Measurements from ENCODE around the gene PLPP3.

Gene PLPP3

DNA sequence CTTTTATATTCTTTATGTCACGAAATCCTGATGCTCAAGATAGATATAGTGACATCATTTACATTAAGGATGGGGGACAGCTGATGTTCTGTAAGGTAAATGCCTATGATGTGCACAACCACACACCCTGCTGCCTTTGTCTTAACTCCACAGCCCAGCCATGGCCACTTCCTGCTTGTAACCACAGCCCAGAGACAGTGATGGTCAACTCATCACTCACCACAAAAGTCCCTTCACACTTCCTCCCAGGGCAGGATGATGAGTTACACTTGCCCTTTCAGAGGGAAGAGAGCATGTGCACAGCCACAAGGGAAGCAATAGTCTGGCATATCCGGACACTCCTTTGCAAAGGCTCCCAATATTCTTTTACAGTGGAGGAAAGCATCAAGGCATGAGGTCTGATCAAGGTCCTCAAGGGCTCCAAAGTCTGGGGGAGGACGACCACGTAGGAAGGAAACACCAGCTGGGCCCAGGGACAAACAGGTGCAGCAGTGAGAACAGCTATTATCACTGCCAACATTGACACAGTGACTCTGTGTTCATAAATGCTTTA lies 53.8 kb downstream of the PLPP3 start:
- no peak overlapping the region for H3K9ac ChIP-seq
- TF ChIP-seq Cebpa-rat (IDR thresholded peaks at IDR 0.05): no peak
- H3K4me3 ChIP-seq: no peak overlapping the region
- peaks cover 20 to 27% (median 22%) of the 10 kb centered on the region in 10 experiments for H3K4me1 ChIP-seq
- peaks cover 0 to 49% (median 0%) of the 10 kb centered on the region in 11 experiments; a peak in 5 of 22 replicates for H4K20me1 ChIP-seq
- peaks cover 0 to 12% (median 0%) of the 10 kb centered on the region in 11 experiments; a peak in 2 of 22 replicates for H3K36me3 ChIP-seq
- H3K4me2 ChIP-seq: peak overlapping the region; percentile 12 to 72 (median 60); a peak in 20 of 22 replicates
- H3K27me3 ChIP-seq: peaks cover 0 to 96% (median 0%) of the 10 kb centered on the region in 11 experiments; a peak in 7 of 22 replicates
- H3K9me3 ChIP-seq (replicated peaks in 1 of 11): no peaks in the 10 kb centered on the region
- H3K27ac ChIP-seq: no peak overlapping the region

DNA sequence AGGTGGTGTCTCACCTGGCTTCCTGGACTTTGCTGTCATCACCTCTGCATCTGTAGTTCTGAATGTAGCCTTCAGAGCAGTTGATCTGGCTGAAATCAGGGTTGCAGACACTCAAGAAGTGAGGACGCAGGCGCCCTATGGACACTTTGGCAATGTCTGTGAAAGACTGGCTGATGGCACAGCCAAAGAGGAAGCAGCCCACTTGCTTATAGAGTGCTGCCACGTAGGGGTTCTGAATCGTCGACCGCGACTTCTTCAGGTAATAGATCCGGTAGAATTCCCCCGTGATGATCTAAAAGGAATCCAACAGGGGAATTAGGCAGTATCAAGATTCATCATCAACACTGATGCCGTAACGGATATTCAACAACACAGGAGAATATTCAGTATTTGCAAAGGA lies 55.1 kb downstream of the PLPP3 start:
- Histone ChIP-seq H3K27ac (no peak overlapping the region), H3K4me2 (no peak overlapping the region), H4K20me1 (peaks cover 0 to 42% (median 0%) of the 10 kb centered on the region in 11 experiments; a peak in 5 of 22 replicates), H3K4me1 (peaks cover 20 to 27% (median 22%) of the 10 kb centered on the region in 10 experiments), H3K36me3 (peaks cover 0 to 12% (median 0%) of the 10 kb centered on the region in 11 experiments; a peak in 2 of 22 replicates), H3K27me3 (peaks cover 0 to 96% (median 0%) of the 10 kb centered on the region in 11 experiments; a peak in 7 of 22 replicates), H3K9ac (no peak overlapping the region), H3K4me3 (no peak overlapping the region), H3K9me3 (replicated peaks in 1 of 11) (no peaks in the 10 kb centered on the region)
- no peak for TF ChIP-seq Cebpa-rat (IDR thresholded peaks at IDR 0.05)

DNA sequence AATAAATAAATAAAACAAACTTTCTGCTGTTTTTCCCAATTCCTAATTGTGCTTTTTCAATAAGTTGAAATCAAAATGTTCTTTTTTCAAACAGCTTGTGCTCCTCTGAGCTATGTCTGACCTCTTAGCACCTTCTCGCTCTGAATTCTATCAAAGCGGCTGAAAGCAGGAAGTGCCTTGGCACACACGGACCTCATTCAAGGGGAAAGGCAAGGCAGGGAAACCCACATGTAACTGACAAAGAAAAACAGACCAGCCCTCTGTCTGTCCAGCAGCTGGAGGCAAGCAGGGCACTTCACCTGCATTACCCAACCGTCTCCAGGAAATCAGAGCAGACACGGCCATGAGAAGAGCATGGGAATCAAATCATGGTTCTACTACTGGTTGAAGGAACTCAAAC lies 56.7 kb downstream of the PLPP3 start:
- Histone ChIP-seq H3K9me3 (replicated peaks in 1 of 11) (no peaks in the 10 kb centered on the region), H3K4me1 (peaks cover 20 to 27% (median 22%) of the 10 kb centered on the region in 10 experiments), H3K9ac (no peak overlapping the region), H3K4me3 (no peak overlapping the region), H3K27ac (no peak overlapping the region), H3K36me3 (peaks cover 0 to 12% (median 0%) of the 10 kb centered on the region in 11 experiments; a peak in 2 of 22 replicates), H3K27me3 (peaks cover 0 to 96% (median 0%) of the 10 kb centered on the region in 11 experiments; a peak in 7 of 22 replicates), H4K20me1 (peaks cover 0 to 37% (median 0%) of the 10 kb centered on the region in 11 experiments; a peak in 5 of 22 replicates), H3K4me2 (no peak overlapping the region)
- TF ChIP-seq Cebpa-rat (IDR thresholded peaks at IDR 0.05): no peak

DNA sequence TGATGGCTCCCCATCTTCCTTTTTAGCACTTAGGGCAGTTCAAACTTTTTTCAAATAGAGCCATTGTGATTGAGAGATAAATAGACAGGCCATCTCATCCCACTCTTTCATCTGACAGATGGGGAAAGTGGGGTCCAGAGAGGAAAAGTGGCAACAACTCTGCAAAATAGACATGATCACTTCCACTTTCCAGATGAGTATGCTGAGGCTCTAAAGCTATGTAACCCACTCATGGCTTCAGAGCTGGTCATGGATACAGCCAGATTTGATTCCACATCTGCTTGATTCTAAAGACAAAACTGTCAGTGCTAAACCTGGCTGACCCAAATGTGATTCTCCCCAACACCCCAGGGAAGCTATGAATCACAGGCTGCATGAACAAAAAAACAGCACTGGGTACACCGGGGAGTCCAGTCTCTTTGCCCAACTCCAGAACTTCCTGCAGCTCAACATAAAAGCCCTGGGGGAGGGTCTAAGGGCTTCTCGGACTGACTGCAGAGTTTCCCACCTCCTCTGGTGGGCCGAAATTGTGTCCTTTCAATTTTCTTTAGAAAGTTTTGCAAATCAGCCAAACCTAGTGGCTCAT lies 59.3 kb downstream of the PLPP3 start:
- no peak overlapping the region for H3K27ac ChIP-seq
- no peak overlapping the region for H3K4me3 ChIP-seq
- H3K36me3 ChIP-seq: peaks cover 0 to 12% (median 0%) of the 10 kb centered on the region in 11 experiments; a peak in 2 of 22 replicates
- H3K4me1 ChIP-seq: peaks cover 1 to 22% (median 9%) of the 10 kb centered on the region in 10 experiments; a peak in 16 of 20 replicates
- H3K4me2 ChIP-seq: no peak overlapping the region
- TF ChIP-seq Cebpa-rat (IDR thresholded peaks at IDR 0.05): no peak
- peaks cover 0 to 14% (median 0%) of the 10 kb centered on the region in 11 experiments; a peak in 3 of 22 replicates for H4K20me1 ChIP-seq
- H3K27me3 ChIP-seq: peaks cover 0 to 92% (median 0%) of the 10 kb centered on the region in 11 experiments; a peak in 6 of 22 replicates
- no peak overlapping the region for H3K9ac ChIP-seq
- H3K9me3 ChIP-seq (replicated peaks in 1 of 11): no peaks in the 10 kb centered on the region

DNA sequence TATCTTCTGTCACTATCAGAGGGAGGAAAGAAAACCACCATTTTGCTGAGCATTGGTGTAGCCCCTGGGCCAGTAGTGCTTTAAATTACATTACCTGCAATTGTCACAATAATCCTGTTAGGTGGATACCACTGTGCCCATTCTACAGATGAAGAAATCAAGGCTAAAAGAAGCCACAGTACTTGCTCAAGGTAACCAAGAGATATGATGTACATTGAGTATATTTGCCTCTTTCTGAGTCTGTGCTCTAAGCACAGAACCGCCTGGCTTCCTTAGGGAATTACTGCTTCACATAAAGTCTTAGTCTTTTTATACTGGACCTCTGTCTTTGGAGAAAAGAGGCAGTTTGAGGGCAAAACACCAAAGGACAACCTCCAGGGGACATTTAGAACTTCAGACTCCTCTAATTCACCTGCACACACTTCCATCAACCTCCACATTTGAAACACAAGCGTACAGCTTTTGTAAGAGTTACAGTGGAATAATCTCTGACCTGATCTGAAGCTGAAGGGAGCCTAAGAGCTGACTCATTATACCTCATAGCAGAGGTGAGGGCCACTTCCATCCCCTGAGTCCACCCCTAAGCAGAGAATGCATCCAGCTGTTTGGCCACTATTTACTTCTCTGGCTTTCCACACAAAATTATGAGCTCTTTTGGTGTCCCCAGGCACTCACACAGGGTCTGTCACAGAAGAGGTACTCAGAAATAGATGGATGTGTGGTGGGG lies 61.8 kb downstream of the PLPP3 start:
- Histone ChIP-seq H3K27me3 (peaks cover 0 to 90% (median 0%) of the 10 kb centered on the region in 11 experiments; a peak in 6 of 22 replicates), H3K4me3 (no peak overlapping the region), H3K9ac (no peak overlapping the region), H3K36me3 (no peaks in the 10 kb centered on the region), H3K4me2 (peak overlapping the region in 4 of 11 experiments; percentile 33 to 65 (median 53); a peak in 6 of 22 replicates), H3K4me1 (peaks cover 0 to 17% (median 7%) of the 10 kb centered on the region in 10 experiments; a peak in 9 of 20 replicates), H3K27ac (peak overlapping the region in 2 of 11 experiments; percentile 49 to 59; a peak in 2 of 22 replicates), H3K9me3 (replicated peaks in 1 of 11) (no peaks in the 10 kb centered on the region), H4K20me1 (no peaks in the 10 kb centered on the region)
- TF ChIP-seq Cebpa-rat (IDR thresholded peaks at IDR 0.05): no peak

DNA sequence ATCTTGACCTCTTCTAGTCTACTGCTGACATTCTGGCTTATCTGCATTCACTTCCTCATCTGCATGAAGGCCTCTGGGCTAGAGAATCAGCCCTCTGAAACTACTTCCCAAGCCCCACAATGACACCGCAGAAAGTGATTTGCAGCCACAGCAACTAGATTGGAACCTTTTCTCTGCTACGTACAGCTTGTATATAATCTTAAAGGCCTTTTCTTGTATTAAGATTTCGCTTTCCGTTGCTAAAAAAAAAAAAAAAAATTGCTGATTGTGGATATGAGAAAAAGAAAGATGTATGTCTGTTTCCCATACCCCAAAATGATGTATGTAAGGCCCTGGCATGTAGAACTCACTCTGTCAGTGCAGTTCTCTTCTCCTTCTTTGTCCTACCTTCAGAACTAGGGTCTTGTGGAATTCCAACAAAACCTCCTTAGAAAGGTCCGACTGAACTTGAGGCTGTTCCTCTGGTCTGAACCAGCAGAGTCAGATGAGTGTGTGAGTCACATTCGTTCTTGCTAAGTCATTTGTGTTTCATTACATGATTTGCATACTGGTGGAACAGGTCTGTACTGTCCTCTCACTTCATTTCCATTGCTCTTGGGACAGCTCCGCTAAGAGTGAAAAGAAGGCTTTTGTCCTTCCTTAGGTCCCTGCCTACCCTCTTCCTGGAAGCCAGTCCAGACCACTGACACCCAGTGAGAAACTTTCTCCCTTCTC lies 62.7 kb downstream of the PLPP3 start:
- H3K36me3 ChIP-seq: peaks cover 0 to 5% (median 0%) of the 10 kb centered on the region in 11 experiments; a peak in 2 of 22 replicates
- no peak overlapping the region for H3K9ac ChIP-seq
- H3K27ac ChIP-seq: peak overlapping the region in 4 of 11 experiments; percentile 9 to 59 (median 40); a peak in 6 of 22 replicates

DNA sequence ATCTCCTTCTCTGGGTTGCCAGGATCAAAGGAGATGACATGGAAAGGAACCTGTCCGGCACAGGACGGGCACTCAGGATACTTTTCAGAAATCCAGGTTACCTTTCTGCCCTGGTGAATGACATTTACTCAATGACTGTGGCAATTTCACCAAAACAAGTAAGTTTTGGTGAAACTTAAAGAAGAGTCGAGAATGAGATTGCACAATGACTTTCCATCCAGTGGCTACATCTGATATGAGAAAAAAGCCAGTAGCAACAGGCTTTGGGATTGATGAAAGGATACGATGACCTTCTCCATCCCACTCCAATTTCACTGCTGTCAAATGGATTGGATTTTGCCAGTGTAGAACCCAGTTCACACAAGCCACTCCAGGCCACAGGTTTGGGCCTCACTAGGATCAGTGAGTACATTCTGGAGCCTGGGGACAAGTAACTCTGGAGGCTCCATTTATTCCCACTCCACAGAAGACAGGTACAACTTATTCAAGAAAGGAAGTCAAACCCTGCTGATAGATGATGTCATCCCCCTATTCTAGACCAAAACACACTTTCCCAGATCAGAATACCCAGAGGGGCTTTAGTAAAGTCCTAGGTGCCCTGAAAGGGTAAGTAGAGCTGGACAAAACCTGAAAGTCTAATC lies 63.3 kb downstream of the PLPP3 start:
- peak overlapping the region in 3 of 11 experiments; percentile 31 to 59 (median 49); a peak in 4 of 22 replicates for H3K27ac ChIP-seq

More for the DNA sequence above, 62.7 kb downstream of the PLPP3 start:
- H3K4me2 ChIP-seq: peak overlapping the region in 5 of 11 experiments; percentile 23 to 65 (median 50); a peak in 9 of 22 replicates
- no peak for TF ChIP-seq Cebpa-rat (IDR thresholded peaks at IDR 0.05)
- peaks cover 0 to 17% (median 7%) of the 10 kb centered on the region in 10 experiments; a peak in 9 of 20 replicates for H3K4me1 ChIP-seq
- H3K9me3 ChIP-seq (replicated peaks in 1 of 11): no peaks in the 10 kb centered on the region
- peaks cover 0 to 82% (median 0%) of the 10 kb centered on the region in 11 experiments; a peak in 5 of 22 replicates for H3K27me3 ChIP-seq
- no peaks in the 10 kb centered on the region for H4K20me1 ChIP-seq
- H3K4me3 ChIP-seq: no peak overlapping the region

More for the DNA sequence above, 63.3 kb downstream of the PLPP3 start:
- H3K27me3 ChIP-seq: peaks cover 0 to 81% (median 0%) of the 10 kb centered on the region in 11 experiments; a peak in 4 of 22 replicates
- peak overlapping the region in 3 of 11 experiments; percentile 2 to 65 (median 56); a peak in 3 of 22 replicates for H3K4me2 ChIP-seq
- peaks cover 0 to 17% (median 7%) of the 10 kb centered on the region in 10 experiments; a peak in 9 of 20 replicates for H3K4me1 ChIP-seq
- H4K20me1 ChIP-seq: no peaks in the 10 kb centered on the region
- no peak overlapping the region for H3K9ac ChIP-seq
- H3K9me3 ChIP-seq (replicated peaks in 1 of 11): no peaks in the 10 kb centered on the region
- H3K36me3 ChIP-seq: peaks cover 0 to 11% (median 0%) of the 10 kb centered on the region in 11 experiments; a peak in 5 of 22 replicates
- TF ChIP-seq Cebpa-rat (IDR thresholded peaks at IDR 0.05): peak in 2 of 11 experiments; percentile 8 to 34; a peak in 1 of 22 replicates
- no peak overlapping the region for H3K4me3 ChIP-seq
